Nucleus accumbens (tissue), 56 donors: Measurements from ENCODE around the gene DPAGT1.
A peak's percentile ranks its signal among the peaks of the same experiment; 100 is the strongest.
"Not testable (repeated sequence)": the region's sequence is repeated elsewhere in the genome, so short reads cannot be mapped to it uniquely, and the experiment has no call there.

Experiments used
- DNase-seq, 56 donors: peaks; one replicate each; lab custom pipeline; 2025; lab: John Stamatoyannopoulos, UW

Gene DPAGT1

GRCh38 chr11:119116601-119117000 is 14.9 kb upstream of the DPAGT1 start:
- no peak for DNase-seq

- no peak for DNase-seq
Observed at GRCh38 chr11:119116235-119116594, 14.6 kb upstream of the DPAGT1 start.

GRCh38 chr11:119115484-119116234 is 14.0 kb upstream of the DPAGT1 start:
- DNase-seq = peak in 12 of 56 donors; percentile 6 to 46 (median 25)

GRCh38 chr11:119114351-119114750 is 12.7 kb upstream of the DPAGT1 start:
- DNase-seq = no peak

GRCh38 chr11:119113716-119114115 is 12.1 kb upstream of the DPAGT1 start:
- no peak for DNase-seq

GRCh38 chr11:119112314-119113020 is 10.8 kb upstream of the DPAGT1 start:
- no peak for DNase-seq

GRCh38 chr11:119111361-119111925 is 9.8 kb upstream of the DPAGT1 start:
- no peak for DNase-seq

- peak in 32 of 56 donors; percentile 10 to 86 (median 53) for DNase-seq
Observed at GRCh38 chr11:119110439-119110838, 8.8 kb upstream of the DPAGT1 start.

GRCh38 chr11:119109843-119110242 is 8.2 kb upstream of the DPAGT1 start:
- no peak for DNase-seq

GRCh38 chr11:119108857-119109221 is 7.2 kb upstream of the DPAGT1 start:
- DNase-seq = no peak

- DNase-seq = peak in 14 of 56 donors; percentile 18 to 63 (median 35)
Observed at GRCh38 chr11:119108146-119108856, 6.6 kb upstream of the DPAGT1 start.

- peak in 2 of 56 donors; percentile 39 to 43 for DNase-seq
Observed at GRCh38 chr11:119107538-119108145, 6.0 kb upstream of the DPAGT1 start.

GRCh38 chr11:119106564-119107537 is 5.2 kb upstream of the DPAGT1 start, which contains the start of gene C2CD2L:
C2CD2L (plus strand) TSS chr11:119107344; CDS start chr11:119107742, 398 bp downstream.
- DNase-seq = peak in 55 of 56 donors; percentile 51 to 94 (median 83)

GRCh38 chr11:119103793-119104192 is 2.1 kb upstream of the DPAGT1 start:
- DNase-seq = peak in 5 of 56 donors; percentile 6 to 23 (median 13)

- DNase-seq = not testable (repeated sequence)
Observed at GRCh38 chr11:119103161-119103664, 1.6 kb upstream of the DPAGT1 start.

GRCh38 chr11:119100994-119101758 is 477 bp downstream of the DPAGT1 start:
- no peak for DNase-seq

GRCh38 chr11:119100246-119100970 is 1.2 kb downstream of the DPAGT1 start:
- DNase-seq = peak in 2 of 56 donors; percentile 3 to 22
